WTC11 (cell line): Measurements from ENCODE around the gene S1PR5.

Experiments used
- ATF3 ChIP-seq: sonication (generic); formaldehyde crosslinking; conservative IDR thresholded peaks from 2 replicates; pipeline ENCODE4 v1.8.1; 2022; ENCODE audit warnings: mild to moderate bottlenecking, missing genetic modification reagents
- CTCF ChIP-seq: fragments of 200-600 bp; IDR thresholded peaks from 2 replicates; pipeline ENCODE4 v1.8.0; 2022; ENCODE audit warnings: antibody characterized with exemption

- TF ChIP-seq ATF3 (CRISPR knock-in tag), result no peak
- TF ChIP-seq CTCF, result no peak
Measured at GRCh38 chr19:10533646-10534386, 16.6 kb upstream of the S1PR5 start.
